Ovary (tissue), 9 donors: ENCODE results near the gene BRSK2. TPM values are rescaled to one million over a fixed set of nuclear protein-coding genes. Genes with fewer than 3 reads are reported as not detected.

Experiments
- DNase-seq, 5 donors: peaks; one replicate each; pipeline ENCODE4 v3.0.0-alpha.2; 2019 to 2020
- H3K27ac ChIP-seq, 2 donors: fragments of 200-600 bp; one replicate each; pipeline versions ENCODE4 v1.5.1 to v1.8.0; 2019 to 2022
- H3K27me3 ChIP-seq: fragments of 200-600 bp; one replicate; pipeline ENCODE4 v1.8.0; 2022
- H3K36me3 ChIP-seq: fragments of 200-600 bp; sonication (generic); one replicate; pipeline ENCODE4 v1.5.1; 2019
- H3K4me1 ChIP-seq: one replicate; pipeline ENCODE4 v1.8.1; 2013; ENCODE audit warnings: mild to moderate bottlenecking, moderate library complexity; ENCODE audit not compliant: insufficient read depth
- H3K4me3 ChIP-seq: fragments of 200-600 bp; sonication (generic); one replicate; pipeline ENCODE4 v1.5.1; 2017
- H3K9me3 ChIP-seq, 2 donors: fragments of 200-600 bp in 1 of 2; sonication (generic) in 1 of 2; one replicate each; pipeline versions ENCODE4 v1.5.1 to v1.8.1; 2013 to 2019; ENCODE audit warnings: mild to moderate bottlenecking in 1 of 2, moderate library complexity in 1 of 2
- CTCF ChIP-seq, 3 donors: fragments of 450-650 bp in 2 of 3; fragments of 200-600 bp in 1 of 3; IDR thresholded peaks; one replicate each; pipeline versions ENCODE4 v1.5.1 to v1.8.0; 2016 to 2022; ENCODE audit warnings: antibody characterized with exemption in 3 of 3, mild to moderate bottlenecking in 1 of 3
- EP300 ChIP-seq: sonication (generic); formaldehyde crosslinking; IDR thresholded peaks from one replicate; pipeline ENCODE4 v1.6.1; 2017; ENCODE audit warnings: antibody characterized with exemption
- POLR2A ChIP-seq: fragments of 450-650 bp; IDR thresholded peaks from one replicate; pipeline ENCODE4 v1.6.1; 2017; ENCODE audit warnings: antibody characterized with exemption, mild to moderate bottlenecking, moderate library complexity
- WGBS, 3 donors: extraction: QIAGEN DNeasy Blood & Tissue Kit in 1 of 3; methylation state at CpG; one replicate each; pipeline versions ENCODE4 v1.1.5 to v1.1.7; 2013 to 2017; 5-methylcytosine and 5-hydroxymethylcytosine counted together
- intact Hi-C, 4 donors: fragments of 100-400 bp; cut with DNase I; formaldehyde crosslinking; loops; one replicate each; pipeline versions ENCODE4 v1.11.0 to v1.15.1; 2022 to 2023
- polyA plus RNA-seq, 2 donors: library from polyadenylated mRNA; stranded (reverse); fragments of 200-250 nt in 1 of 2; fragments of 350-450 nt in 1 of 2; fragmentation: Illumina TruSeq in 1 of 2; extraction: RNeasy Lipid Tissue Mini Kit (QIAGEN cat#74804) in 1 of 2; gene quantifications; one replicate each; pipeline ENCODE4 v1.2.3, GENCODE V29; 2013 to 2014
- total RNA-seq, 7 donors: library from RNA; depleted of rRNA in 2 of 7; stranded (reverse); fragments of >200 nt in 2 of 7; fragmentation: NEBNext Ultra II Directional in 3 of 7; extraction: Animal tissue kit (Norgen Biotek cat#: 25700) in 3 of 7; gene quantifications; one replicate each; pipeline versions ENCODE4 v1.1.0 to v1.2.4, GENCODE V29; 2016 to 2023
- donor health status: DM: no; HTN: no; CAD: no; lungs with moderate emphysema.
- donor health status: DM: no; HTN: no; CAD: no.
- donor health status: Bipolar disorder and iron deficiency.
- donor health status: DM: yes; HTN: yes; CAD: no.
- donor health status: DM: no; HTN: no; CAD: no.
- donor health status: DM: yes; HTN: yes; CAD: no.

The BRSK2 gene
- total and polyA plus RNA-seq, 9 donors = 0.22 to 1.5 (median 0.52) TPM

DNA sequence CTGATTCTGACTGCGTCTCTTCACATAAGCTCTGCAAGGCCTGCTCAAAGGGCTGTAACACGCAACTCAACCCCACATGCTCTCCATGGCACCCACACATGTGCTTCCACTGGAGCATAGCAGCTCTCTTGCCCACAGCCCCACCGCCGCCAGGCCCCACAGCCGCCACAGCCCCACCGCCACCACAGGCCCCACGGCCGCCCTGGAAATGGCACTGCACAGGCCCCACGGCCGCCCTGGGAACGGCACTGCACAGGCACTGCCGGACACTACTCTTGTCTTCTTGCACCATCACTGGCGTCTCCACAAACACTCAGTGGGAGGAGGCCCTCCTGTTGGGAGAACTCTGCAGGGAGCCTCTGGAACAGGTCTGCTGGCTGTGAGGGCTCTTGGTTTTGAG is 88.3 kb downstream of the BRSK2 start:
- H3K27ac ChIP-seq = no peak overlapping the region
- peaks cover 11% of the 10 kb centered on the region for H3K4me1 ChIP-seq
- no peaks in the 10 kb centered on the region for H3K36me3 ChIP-seq
- TF ChIP-seq CTCF (IDR thresholded peaks at IDR 0.05) (no peak), POLR2A (no peak), EP300 (no peak)
- peak in 3 of 5 donors; percentile 12 to 17 (median 13) for DNase-seq
- WGBS, 3 donors = 90 to 96% (median 92%) methylated on average over 13 of the region's 13 CpGs
- intact Hi-C loops = no loop called here
- H3K4me3 ChIP-seq = no peak overlapping the region
- no peaks in the 10 kb centered on the region for H3K27me3 ChIP-seq
- H3K9me3 ChIP-seq = no peaks in the 10 kb centered on the region

DNA sequence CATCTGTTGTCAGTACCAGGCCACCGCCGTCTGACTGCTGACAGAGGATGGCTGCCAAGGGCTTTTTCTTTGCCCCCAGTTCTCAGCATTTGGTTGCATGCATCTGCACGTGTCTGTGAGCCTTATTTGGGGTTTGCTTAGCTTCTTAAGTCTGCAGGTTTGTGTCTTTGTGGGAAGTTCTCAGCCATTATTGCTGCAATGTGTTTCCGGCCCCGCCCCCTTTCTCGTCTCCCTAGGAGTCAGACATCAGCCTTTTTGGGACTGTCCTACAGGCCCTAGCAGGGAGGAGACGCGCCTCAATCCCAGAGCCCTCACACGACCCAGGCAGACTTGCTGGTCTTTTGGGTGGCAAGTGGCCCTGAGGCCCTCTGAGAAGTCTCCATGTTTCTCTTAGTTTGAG is 88.8 kb downstream of the BRSK2 start:
- no peak for TF ChIP-seq POLR2A
- no peak for TF ChIP-seq CTCF (IDR thresholded peaks at IDR 0.05)
- no peak for TF ChIP-seq EP300
- Histone ChIP-seq H3K36me3 (no peaks in the 10 kb centered on the region), H3K9me3 (no peaks in the 10 kb centered on the region), H3K4me3 (no peak overlapping the region), H3K4me1 (peaks cover 16% of the 10 kb centered on the region), H3K27me3 (no peaks in the 10 kb centered on the region), H3K27ac (no peak overlapping the region)
- WGBS, 3 donors = 85 to 89% (median 86%) methylated on average over 8 to 9 of the region's 9 CpGs
- intact Hi-C loops = no loop called here
- DNase-seq = peak in 2 of 5 donors; percentile 11 to 12

- intact Hi-C loops = no loop called here
- H3K27ac ChIP-seq = no peak overlapping the region
- DNase-seq = peak in 4 of 5 donors; percentile 18 to 37 (median 24)
- no peak for TF ChIP-seq CTCF (IDR thresholded peaks at IDR 0.05)
- no peak for TF ChIP-seq POLR2A
- TF ChIP-seq EP300 = no peak
- 81 to 84% (median 83%) methylated on average over 9 of the region's 9 CpGs for WGBS, 3 donors
- H3K4me1 ChIP-seq = peaks cover 18% of the 10 kb centered on the region
- no peaks in the 10 kb centered on the region for H3K36me3 ChIP-seq
- no peaks in the 10 kb centered on the region for H3K9me3 ChIP-seq
- no peaks in the 10 kb centered on the region for H3K27me3 ChIP-seq
- no peak overlapping the region for H3K4me3 ChIP-seq
These were observed 89.4 kb downstream of the BRSK2 start for GRCh38 chr11:1479006-1479677.

DNA sequence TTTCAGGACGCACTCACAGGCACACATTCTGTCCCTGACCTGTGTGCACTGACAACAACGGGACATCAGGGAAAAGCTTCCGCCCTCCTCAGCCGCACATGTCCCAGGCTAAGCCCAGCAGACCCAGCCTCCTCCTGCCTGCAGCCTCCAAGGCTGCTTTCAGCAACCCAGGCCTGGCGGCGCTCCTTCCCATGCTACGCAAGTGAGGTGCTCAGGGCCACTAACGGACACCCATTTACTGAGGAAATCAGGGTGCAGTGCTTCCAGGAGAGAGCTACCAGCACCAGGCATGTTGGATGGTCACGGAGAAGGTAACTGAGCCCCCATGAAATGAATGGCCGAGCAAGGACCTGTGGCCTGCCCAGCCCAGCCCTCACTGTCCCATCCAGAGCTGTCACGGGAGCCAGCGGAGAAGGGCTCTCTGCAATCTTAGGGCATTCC is 90.0 kb downstream of the BRSK2 start:
- Histone ChIP-seq H3K27me3 (no peaks in the 10 kb centered on the region), H3K4me1 (peaks cover 18% of the 10 kb centered on the region), H3K27ac (no peak overlapping the region), H3K4me3 (no peak overlapping the region), H3K36me3 (no peaks in the 10 kb centered on the region), H3K9me3 (no peaks in the 10 kb centered on the region)
- intact Hi-C loops = no loop called here
- peak in 1 of 5 donors; percentile 6 for DNase-seq
- 90 to 94% (median 90%) methylated on average over 12 of the region's 12 CpGs for WGBS, 3 donors
- no peak for TF ChIP-seq EP300
- TF ChIP-seq POLR2A = no peak
- no peak for TF ChIP-seq CTCF (IDR thresholded peaks at IDR 0.05)
